ENCODE measurements around the gene GNAQ. TPM values are rescaled to one million over a fixed set of nuclear protein-coding genes. Genes with fewer than 3 reads are reported as not detected.

GNAQ gene
- total RNA-seq, 3 donors from 2014 or later (not counting 1 experiment from before 2014, with no cell fraction given) = 17.8 to 51.6 (median 24.5) TPM

DNA sequence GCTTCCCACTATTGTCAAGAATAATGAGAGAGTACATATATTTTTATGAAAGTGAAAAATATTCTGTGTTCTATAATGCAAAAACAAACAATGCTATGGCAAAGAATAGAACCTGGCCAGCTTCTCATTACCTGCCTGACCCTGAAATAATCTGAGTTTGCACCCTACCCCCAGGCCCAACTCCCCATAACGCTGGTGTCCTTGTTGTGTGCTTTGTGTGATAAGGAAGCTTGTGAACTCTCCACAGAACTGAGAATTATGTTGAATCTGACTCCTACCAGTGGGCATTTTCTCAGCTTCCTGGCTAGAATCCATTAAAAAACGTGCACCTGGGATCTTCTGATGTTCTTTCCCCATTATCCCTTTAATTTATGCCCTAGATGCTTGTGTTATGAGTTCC lies 205.5 kb downstream of the GNAQ start:
- intact Hi-C loops (cut with micrococcal nuclease) = loop anchor here (10.0 kb wide), 1 partner anchor 209 kb away; the partner anchor contains the start of gene GNAQ

DNA sequence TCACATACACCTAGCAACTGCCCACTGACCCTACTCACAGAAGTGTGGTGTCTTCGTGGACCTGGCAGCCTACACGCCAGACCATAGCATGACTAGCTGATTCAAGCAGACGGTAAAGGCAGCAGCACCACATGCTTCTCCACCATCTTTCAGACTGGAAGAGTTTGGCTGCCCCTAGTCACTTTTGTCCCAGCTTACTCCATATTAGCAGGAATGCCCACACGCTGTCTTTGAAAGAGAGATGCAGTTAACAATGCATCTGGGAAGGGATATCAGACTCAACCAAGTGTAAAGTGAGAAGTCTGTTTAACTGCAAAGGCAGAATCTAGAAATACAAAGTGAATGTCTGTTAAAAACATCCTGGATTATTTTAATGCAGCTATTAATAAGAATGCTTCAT lies 206.2 kb downstream of the GNAQ start:
- Histone ChIP-seq H3K36me3 (ENCODE audit: control insufficient read depth, insufficient read depth, low read length) (no peaks in the 10 kb centered on the region), H3K27me3 (ENCODE audit: control insufficient read depth, insufficient read depth, low read length) (no peaks in the 10 kb centered on the region), H3K4me1 (ENCODE audit: control insufficient read depth, insufficient read depth, low read length) (peaks cover 17% of the 10 kb centered on the region), H3K9me3 (ENCODE audit: control insufficient read depth, insufficient read depth, low read length) (no peaks in the 10 kb centered on the region), H3K27ac (ENCODE audit: low read length) (no peak overlapping the region), H3K4me3 (ENCODE audit: low read length) (no peak overlapping the region)
- peaks cover 0 to 8% of the 10 kb centered on the region in 2 donors for H3K27me3 Mint-ChIP-seq (ENCODE audit: low read depth in 2 of 2)
- no peak overlapping the region for H3K4me3 Mint-ChIP-seq
- intact Hi-C loops (cut with micrococcal nuclease) = loop anchor here (10.0 kb wide), 1 partner anchor 209 kb away; the partner anchor contains the start of gene GNAQ
- DNase-seq = no peak
- TF ChIP-seq, protein P1, sequence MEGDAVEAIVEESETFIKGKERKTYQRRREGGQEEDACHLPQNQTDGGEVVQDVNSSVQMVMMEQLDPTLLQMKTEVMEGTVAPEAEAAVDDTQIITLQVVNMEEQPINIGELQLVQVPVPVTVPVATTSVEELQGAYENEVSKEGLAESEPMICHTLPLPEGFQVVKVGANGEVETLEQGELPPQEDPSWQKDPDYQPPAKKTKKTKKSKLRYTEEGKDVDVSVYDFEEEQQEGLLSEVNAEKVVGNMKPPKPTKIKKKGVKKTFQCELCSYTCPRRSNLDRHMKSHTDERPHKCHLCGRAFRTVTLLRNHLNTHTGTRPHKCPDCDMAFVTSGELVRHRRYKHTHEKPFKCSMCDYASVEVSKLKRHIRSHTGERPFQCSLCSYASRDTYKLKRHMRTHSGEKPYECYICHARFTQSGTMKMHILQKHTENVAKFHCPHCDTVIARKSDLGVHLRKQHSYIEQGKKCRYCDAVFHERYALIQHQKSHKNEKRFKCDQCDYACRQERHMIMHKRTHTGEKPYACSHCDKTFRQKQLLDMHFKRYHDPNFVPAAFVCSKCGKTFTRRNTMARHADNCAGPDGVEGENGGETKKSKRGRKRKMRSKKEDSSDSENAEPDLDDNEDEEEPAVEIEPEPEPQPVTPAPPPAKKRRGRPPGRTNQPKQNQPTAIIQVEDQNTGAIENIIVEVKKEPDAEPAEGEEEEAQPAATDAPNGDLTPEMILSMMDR (IDR thresholded peaks at IDR 0.05) = no peak
- no peak for ATAC-seq
- WGBS (ENCODE audit: insufficient coverage) = 95% methylated on average over 4 of the region's 4 CpGs
- no peaks in the 10 kb centered on the region for H3K36me3 Mint-ChIP-seq
- H3K27ac Mint-ChIP-seq = no peak overlapping the region
- H3K9me3 Mint-ChIP-seq = no peaks in the 10 kb centered on the region
- H3K4me1 Mint-ChIP-seq = peaks cover 29 to 31% of the 10 kb centered on the region in 2 donors

More for the DNA sequence above, 205.5 kb downstream of the GNAQ start:
- Histone ChIP-seq H3K4me1 (ENCODE audit: control insufficient read depth, insufficient read depth, low read length) (peaks cover 19% of the 10 kb centered on the region), H3K9me3 (ENCODE audit: control insufficient read depth, insufficient read depth, low read length) (no peaks in the 10 kb centered on the region), H3K4me3 (ENCODE audit: low read length) (no peak overlapping the region), H3K27me3 (ENCODE audit: control insufficient read depth, insufficient read depth, low read length) (no peaks in the 10 kb centered on the region), H3K36me3 (ENCODE audit: control insufficient read depth, insufficient read depth, low read length) (no peaks in the 10 kb centered on the region), H3K27ac (ENCODE audit: low read length) (no peak overlapping the region)
- DNase-seq (no peak), ATAC-seq (no peak)
- Mint-ChIP-seq H3K4me1 (peaks cover 35 to 37% of the 10 kb centered on the region in 2 donors), H3K9me3 (no peaks in the 10 kb centered on the region), H3K4me3 (no peak overlapping the region), H3K27me3 (ENCODE audit: low read depth in 2 of 2) (peaks cover 0 to 8% of the 10 kb centered on the region in 2 donors), H3K27ac (no peak overlapping the region), H3K36me3 (no peaks in the 10 kb centered on the region)
- 92% methylated on average over 2 of the region's 2 CpGs for WGBS (ENCODE audit: insufficient coverage)
- TF ChIP-seq, protein P1 (IDR thresholded peaks at IDR 0.05) = no peak

DNA sequence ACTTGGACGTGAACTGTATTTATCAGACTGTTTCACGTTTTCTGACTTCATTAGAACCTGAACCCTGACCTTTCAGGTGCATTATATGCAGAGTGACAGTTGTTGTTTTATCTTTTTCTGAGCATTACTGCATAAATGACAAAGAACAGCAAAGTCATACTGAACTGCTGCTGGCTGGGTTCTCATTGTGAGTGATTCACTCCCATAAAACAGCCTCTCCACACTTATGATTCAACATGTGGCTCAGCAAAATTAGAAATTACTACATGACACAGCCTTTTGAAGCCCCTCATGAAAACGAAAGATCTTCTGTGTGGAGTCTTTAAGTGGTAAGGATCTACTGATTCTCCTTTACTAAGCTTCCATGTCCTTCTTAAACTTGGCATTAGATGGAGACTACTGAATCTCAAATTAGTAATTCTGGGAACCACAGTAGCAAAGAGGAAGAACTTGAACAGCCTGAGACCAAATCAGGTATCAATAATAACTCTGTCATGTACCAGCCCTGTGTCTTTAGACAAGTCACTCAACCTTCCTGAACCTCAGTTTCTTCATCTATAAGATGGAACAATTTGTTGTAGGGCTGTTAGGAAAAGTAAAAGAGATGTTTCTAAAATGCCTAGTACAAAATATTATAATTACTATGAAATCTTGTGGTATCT lies 211.2 kb downstream of the GNAQ start:
- H3K9me3 Mint-ChIP-seq = no peaks in the 10 kb centered on the region
- TF ChIP-seq, protein P1 (IDR thresholded peaks at IDR 0.05) = no peak
- no peak overlapping the region for H3K27ac ChIP-seq (ENCODE audit: low read length)
- H3K4me3 Mint-ChIP-seq = no peak overlapping the region
- H3K27me3 ChIP-seq (ENCODE audit: control insufficient read depth, insufficient read depth, low read length) = no peaks in the 10 kb centered on the region
- intact Hi-C loops (cut with micrococcal nuclease) = loop anchor here (10.0 kb wide), 1 partner anchor 214 kb away; the partner anchor contains the start of gene GNAQ
- no peaks in the 10 kb centered on the region for H3K4me1 Mint-ChIP-seq
- H3K36me3 Mint-ChIP-seq = no peaks in the 10 kb centered on the region
- no peaks in the 10 kb centered on the region for H3K36me3 ChIP-seq (ENCODE audit: control insufficient read depth, insufficient read depth, low read length)
- ATAC-seq (no peak), DNase-seq (no peak)
- no peaks in the 10 kb centered on the region for H3K4me1 ChIP-seq (ENCODE audit: control insufficient read depth, insufficient read depth, low read length)
- no peak overlapping the region for H3K27ac Mint-ChIP-seq
- no peak overlapping the region for H3K4me3 ChIP-seq (ENCODE audit: low read length)
- 85% methylated on average over 2 of the region's 3 CpGs for WGBS (ENCODE audit: insufficient coverage)
- peaks cover 0 to 5% of the 10 kb centered on the region in 2 donors for H3K27me3 Mint-ChIP-seq (ENCODE audit: low read depth in 2 of 2)
- no peaks in the 10 kb centered on the region for H3K9me3 ChIP-seq (ENCODE audit: control insufficient read depth, insufficient read depth, low read length)

All from natural killer cell (primary cell).